NCI-H345 treated with DMSO at 0.1 percent for 48 hours (cell line): ENCODE results near the gene CEACAM8.
"Not testable (repeated sequence)": the region's sequence is repeated elsewhere in the genome, so short reads cannot be mapped to it uniquely, and the experiment has no call there.

ENCODE experiments used
- DNase-seq: peaks from one replicate; lab custom pipeline; 2025; ENCODE audit not compliant: unreplicated experiment; lab: John Stamatoyannopoulos, UW

Gene CEACAM8

DNA sequence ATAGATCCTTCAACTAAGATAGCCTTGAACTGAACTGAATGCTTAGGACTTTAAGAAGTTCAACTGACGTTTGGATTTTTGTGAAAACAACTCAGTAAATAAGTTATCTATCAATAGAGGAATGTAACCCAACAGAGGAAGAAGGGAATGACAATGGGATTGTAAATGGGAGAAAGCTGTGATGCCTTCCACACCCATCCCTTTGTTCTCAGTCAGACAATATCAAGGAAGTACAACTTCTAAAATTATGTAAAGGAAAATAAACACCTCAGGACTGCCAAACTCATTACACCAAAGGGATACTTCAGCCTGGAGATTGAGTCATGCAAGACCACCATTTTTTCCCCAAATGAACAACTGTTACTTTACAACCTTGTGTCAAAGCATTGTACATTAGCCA lies 21.1 kb downstream of the CEACAM8 start:
- no peak for DNase-seq

DNA sequence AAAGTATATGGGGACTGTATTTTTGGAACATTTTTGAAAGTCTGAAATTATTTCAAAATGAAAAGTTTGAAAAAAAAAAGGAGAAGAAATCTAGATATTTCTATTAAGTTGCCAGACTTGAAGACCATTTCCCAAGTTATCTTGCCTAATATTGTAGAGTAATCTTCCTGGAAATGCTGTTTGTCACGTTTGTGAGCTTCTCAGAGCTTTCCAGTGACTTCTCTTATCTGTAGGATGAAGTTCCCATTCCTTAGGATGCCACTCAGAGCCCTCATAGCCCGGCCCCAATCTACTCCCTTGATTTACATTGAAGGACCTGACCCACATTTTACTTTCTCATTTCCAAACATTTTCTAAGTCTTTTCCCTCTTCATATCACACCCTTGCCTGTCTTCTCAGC lies 23.6 kb downstream of the CEACAM8 start:
- DNase-seq, result no peak

DNA sequence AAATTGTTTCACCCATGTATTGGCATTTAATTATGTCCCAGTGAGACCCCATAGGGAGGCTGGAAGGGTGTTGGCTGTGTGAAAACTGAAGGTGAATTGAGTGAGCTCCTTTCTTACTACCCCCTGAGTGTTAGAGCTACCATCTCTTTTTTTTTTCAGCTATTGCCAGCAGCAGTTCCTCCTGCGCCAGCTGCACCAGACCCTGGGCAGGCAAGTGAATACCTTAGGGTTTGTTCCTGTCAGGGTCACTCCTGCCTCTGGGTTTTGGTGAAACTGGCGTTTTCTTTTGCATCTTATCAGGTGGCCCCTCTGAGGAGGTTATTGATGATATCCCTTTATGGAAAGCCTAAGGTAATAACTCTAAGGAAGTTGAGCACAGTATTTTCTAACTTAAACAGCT lies 25.5 kb downstream of the CEACAM8 start:
- DNase-seq, result no peak

DNA sequence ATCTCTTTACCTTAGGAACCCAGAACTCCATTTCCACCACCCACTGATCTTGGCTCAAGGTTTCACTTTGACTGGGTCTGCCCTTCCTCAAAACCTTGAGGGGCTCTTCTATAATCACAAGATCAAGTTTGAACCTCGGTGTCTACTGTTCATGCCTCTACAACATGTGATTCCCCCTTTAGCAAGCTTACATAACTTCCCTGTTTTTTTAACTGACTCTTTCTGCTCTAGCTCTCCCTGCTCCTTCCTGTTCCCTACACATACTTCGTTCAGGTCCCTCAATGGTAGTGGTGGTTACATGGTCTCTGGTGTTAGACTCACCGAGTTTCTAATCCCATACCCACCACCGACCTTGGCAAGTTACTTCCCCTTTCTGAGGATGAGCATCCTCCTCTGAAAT lies 26.7 kb downstream of the CEACAM8 start:
- DNase-seq, result no peak

DNA sequence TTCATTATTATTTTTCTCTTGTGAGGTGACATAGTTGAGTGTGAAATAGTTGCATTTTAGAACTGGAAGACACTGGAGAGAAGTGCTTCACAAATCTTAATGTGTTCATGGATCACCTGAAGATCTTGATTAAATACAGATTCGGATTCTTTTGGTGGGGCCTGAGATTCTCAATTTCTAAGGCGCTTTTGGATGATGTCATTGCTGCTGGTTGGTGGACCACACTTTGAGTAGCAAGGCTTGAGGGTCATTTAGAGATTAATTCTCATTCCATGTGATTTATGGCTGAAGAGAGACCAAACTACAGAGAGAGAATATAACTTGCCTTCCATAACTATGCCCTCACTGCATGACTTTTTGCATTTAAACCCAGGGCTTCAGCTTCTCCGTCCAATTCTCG lies 27.2 kb downstream of the CEACAM8 start:
- no peak for DNase-seq

DNA sequence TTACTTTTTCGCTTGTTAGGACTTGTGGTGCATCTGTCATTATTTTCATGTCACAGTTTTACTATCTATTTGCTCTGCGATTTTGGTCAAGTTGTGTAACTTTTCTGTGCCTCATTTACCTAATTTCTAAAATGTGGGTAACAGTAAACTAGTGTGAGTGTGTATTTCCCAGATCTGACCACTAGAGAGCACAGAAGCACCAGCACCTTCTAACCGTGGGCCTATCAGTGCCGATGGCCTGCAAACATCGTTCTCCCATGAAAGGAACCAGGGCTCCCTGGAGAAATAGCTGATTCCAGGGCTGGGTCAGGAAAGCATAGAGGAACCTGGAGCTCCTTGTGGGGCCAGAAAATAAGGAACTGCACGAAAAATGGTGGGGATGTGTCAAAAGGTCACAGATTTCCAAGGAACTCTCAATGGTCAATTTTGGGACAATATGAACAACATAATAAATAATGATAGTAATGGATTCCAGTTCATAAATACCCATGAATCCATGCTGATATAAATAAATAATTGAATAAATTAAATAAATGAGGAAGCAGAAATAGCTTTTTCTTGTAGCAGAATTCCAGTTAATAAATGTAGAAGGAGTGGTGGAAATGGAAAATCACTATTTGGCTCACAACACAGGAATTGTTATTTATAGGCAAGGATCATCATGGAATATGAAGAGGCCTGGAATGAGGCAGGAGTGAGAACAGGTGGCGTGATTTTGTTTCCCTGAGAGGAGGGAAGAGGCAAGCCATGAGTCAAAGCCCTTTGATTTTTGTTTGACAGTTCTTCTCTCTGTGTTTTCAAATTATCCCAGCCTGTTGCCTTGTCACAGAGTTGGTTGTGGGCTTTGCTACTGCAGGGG lies 31.1 kb downstream of the CEACAM8 start:
- DNase-seq, result peak; percentile 7

DNA sequence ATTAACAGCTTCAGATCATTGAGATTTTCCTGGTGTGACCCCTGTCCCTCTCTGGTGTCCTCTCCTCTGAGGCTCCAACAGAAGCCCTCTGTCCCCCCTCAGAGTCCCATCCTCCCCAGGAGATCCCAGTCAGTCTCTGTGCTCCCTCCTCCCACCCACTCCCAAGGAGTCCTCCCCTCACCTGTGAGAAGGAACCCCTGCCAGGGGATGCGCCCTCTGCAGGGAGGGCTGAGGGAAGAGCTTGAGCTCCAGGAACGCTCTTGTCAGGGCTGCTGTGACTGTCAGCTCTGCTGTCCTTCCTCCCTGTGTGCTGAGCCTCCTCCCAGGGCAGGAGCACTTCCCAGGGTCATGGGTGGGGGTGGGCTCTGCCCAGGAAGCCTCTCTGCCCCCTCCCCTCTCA lies 33.2 kb downstream of the CEACAM8 start:
- DNase-seq, result no peak

DNA sequence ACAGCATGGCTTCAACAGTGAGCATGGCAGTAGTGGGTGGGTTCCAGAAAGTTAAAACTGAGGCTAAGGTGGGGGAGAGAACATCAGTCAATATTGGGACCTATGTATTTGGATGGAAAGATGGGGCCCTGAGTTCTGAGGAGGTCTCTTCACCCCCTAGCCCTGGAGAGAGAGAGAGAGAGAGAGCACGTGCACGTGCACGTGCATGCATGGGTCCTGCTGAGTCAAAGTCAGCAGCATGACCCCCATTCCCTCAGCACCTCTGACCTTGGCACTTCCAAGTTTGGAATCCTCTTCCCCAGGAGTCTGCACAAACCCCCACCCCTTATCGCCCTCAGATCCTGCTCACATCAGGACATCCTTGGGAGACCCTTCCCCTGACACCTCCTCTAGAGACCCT lies 34.0 kb downstream of the CEACAM8 start:
- DNase-seq, result no peak

DNA sequence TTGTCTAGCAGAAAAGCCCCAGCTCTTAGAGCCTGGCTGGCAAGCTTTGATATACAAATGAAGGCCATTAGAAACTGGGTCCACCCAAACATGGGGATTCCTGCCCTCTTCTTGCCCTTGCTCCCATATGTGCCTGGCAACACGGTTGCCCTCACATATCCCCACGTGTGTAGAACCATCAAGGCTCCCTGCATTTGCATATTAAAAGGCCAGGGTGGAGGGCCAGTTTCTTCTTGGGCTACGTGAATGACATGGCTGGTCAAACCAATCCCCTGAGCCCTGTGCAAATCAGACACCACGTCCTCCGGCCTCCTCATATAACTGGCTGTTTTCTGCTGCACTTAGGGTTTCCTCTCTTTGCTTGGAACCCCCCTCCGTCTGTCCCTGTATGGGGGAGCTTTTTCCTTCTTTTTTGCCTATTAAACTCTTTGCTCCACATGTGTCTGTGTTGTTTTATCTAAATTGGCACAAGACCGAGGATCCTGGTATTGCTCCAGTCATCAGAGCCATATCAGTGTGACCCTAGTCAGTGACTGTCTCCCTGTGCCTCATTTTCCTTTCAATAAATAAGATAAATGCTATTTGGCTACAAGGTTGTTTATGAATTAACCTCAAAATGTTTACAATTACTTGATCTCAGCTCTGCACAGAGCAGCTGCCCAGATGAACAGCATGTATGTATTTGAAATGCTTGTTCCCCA lies 36.1 kb downstream of the CEACAM8 start:
- no peak for DNase-seq

DNA sequence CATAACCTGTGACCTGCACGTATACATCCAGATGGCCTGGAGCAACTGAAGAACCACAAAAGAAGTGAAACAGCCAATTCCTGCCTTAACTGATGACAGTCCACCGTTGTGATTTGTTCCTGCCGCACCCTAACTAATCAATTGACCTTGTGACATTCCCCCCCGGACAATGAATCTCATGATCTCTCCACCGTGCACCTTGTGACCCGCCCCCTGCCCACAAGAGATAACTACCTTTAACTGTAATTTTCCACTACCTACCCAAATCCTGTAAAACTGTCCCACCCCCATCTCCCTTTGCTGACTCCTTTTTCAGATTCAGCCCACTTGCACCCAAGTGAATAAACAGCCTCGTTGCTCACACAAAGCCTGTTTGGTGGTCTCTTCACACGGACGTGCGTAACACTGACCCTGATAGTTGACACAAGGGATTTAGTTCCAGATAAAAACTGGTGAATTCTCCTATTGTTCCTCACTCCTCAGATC lies 37.3 kb downstream of the CEACAM8 start:
- DNase-seq, result not testable (repeated sequence)

DNA sequence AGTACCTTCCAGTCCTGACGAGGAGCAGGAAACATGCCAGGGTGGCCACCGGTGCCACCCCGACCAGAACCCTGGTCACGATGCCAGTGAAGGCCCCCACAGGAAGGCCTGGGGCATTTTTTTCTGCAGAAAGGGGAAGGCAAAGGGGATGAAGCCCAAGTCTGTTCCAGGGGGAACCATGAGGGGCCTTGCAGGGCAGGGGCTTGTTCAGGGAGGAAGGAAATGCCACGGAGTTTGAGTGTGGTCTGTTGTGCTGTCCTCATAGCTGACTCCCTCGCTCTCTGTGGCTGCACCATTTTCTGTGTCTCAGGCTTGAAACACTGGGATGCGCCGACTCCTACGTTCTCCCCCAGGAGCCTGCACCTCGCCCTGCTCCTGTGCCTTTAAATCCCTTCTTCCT lies 38.9 kb downstream of the CEACAM8 start:
- DNase-seq, result no peak

DNA sequence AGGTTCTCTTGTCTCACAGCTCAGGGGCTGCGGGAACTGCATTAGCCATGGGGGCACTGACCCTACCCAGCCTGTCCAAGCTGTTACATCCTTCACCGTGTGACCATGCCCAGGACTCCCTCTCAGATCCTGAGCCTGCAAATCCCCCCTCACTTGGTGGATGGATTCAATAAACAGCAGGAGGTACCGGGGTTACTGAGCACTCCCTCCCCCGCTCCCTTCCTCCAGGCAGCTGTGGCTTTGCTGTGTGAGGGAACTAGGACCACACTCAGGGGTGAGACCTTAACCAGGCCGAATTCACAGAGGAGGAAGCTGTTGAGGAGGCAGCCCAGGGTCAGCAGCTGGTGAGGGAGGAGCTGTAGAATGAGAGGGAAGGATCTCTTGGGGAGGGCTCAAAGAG lies 39.4 kb downstream of the CEACAM8 start:
- DNase-seq, result no peak

DNA sequence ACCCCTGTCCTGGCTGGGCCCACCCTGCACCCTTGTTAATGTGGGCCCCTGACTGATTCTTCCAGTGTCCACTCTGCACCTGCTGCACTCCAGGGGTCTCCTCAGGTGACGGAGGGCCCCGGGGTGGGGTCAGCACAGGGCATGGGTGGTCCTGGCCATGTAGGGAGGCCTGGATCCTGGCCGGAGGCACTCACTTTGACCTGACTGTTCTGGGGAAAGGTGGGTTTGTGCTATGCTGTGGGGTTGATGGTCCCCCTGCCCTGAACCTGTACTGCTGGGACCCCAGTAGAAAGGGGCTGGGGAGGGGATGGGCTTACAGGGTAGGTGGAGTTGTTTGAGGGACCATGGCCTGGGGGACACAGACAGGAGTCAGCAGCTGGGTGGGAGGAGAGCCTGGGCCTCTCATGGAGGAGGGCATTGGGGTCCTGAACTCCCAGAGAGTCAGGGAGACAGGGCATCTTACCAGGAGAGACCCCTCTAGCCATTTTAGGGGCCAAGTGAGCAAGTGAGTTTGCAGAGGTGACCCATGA lies 40.6 kb downstream of the CEACAM8 start:
- DNase-seq, result no peak

DNA sequence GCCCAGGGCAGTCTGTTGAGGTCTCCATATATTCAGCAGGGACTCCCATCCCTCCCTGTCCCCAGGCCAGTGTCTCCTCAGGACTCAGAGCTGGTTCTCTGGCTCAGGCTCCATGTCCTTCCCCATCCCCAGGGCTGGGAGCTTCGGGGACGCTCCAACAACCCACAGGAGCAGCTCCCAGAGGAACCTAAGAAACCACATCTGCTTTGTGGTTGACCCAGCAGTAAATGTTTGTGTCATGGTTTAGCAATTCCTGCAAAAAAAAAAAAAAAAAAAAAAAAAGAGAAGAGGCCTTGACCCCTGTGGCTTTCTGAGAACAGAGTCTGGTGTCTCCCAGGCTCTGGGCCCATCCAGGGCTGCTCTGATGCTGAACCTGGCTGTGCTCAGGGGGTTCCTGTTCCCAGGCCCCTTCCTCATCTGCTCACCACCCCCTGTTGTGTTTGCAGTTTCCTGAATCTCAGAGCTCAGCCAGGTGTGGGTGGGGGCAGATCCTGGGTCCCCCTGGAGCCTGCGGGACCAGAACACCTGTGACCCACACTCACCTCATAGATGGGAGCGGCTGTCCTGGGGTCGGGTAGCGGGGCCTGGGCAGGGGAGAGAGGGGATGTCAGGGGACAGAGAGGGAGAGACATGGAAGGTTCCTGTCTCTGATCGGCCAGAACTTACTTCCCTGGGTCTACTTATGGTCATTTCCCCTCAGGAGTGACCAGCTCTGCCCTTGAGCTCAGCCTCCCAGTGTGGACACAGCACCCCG lies 41.3 kb downstream of the CEACAM8 start:
- no peak for DNase-seq

DNA sequence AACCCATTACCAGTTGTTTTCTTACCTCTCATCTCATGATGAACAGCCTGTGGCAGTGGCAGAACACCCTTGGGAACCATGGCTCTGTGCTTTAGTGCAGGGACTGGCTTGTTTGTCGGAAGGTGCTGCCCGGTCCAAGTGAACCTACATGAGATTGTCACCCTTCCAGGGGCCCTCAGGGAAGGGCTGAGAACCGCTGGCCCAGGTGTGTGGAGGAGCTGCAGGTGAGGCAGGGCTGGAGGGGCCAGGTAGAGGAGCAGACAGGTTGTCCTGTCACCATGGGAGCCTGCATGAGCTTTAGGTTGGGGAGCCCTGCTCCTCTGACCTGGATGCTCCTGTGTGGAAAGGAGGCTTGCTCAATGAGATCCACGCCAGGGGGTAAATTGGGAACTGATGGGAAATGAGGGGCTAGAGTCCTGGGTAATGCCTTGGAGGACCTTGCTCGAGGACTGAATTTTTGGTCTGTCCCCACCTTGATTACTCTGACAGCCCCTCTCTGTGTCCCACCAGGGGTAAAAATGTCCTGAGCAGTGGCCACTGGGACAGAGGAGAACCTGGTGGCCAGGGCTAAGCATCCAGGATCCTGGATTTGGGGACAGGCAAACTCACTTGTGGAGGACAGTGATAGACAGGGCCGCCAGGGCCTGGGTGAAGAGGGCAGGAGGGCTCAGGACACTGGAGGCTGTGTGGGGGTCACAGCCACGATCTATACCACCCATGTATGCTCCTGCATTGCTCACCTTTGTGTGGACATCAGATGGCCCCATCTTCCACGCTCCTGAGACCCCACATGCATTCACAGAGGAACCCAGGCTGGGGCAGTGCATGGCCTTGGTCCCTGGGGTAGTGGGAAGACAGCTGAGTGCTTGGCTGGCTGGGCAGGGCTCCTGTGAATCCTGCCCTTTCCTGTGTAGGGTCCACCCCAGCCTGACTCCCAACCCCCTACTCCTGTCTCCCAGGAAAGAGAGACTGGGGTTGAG lies 42.3 kb downstream of the CEACAM8 start:
- DNase-seq, result no peak

DNA sequence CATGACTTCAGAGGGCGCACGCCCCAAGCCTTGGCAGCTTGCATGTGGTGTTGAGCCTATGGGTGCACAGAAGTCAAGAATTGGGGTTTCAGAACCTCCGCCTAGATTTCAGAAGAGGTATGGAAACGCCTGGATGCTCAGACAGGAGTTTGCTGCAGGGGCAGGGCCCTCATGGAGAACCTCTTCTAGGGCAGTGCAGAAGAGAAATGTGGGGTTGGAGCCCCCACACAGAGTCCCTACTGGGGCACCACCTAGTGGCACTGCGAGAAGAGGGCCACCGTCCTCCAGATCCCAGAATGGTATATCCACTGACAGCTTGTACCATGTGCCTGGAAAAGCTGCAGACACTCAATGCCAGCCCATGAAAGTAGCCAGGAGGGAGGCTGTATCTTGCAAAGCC lies 44.2 kb downstream of the CEACAM8 start:
- DNase-seq, result not testable (repeated sequence)

DNA sequence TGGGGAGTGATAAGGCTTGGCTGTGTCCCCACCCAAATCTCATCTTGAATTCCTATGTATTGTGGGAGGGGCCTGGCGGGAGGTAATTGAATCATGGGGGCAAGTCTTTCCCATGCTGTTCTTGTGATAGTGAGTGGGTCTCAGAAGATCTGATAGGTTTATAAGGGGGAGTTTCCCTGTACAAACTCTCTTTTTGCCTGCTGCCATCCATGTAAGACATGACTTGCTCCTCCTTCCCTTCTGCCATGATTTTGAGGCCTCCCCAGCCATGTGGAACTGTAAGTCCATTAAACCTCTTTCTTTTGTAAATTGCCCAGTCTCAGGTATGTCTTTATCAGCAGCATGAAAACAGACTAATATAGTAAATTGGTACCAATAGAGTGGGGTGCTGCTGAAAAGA lies 45.7 kb downstream of the CEACAM8 start:
- DNase-seq, result not testable (repeated sequence)

DNA sequence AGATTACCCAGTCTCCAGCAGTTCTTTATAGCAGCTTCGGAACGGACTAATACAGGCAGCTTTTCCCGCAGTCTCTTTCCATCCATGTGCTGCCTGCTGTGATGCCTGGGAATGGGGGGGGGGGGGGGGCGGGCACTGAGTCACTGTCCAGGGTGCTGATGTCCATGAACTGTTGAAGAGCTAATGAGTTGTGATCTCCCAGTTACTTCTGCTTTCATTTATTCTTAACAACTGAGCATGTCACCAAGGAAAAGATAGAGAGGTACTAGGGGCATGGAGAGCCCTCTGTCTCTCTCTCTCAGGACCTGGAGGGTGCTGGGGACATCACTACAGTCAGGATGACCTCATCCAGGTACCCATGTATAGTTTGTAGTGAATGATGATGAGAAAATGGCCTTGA lies 46.2 kb downstream of the CEACAM8 start:
- no peak for DNase-seq

DNA sequence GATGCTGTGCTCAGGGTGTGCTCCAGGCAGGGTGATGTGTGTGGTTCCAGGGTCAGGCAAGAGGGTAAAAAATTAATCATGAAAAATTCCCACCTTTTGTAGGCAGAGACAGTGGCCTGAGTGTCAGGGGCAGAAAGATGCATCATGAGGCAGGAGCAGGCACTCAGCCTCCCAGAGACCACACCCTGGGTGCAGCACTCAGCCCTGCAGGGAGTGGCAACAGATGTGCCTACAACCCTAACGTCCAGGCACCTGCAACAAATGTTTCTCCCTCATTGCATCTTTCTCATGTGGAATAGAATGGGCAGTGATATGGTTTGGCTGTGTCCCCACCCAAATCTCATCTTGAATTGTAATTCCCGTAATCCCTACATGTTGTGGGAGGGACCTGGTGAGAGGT lies 46.8 kb downstream of the CEACAM8 start:
- DNase-seq, result no peak

DNA sequence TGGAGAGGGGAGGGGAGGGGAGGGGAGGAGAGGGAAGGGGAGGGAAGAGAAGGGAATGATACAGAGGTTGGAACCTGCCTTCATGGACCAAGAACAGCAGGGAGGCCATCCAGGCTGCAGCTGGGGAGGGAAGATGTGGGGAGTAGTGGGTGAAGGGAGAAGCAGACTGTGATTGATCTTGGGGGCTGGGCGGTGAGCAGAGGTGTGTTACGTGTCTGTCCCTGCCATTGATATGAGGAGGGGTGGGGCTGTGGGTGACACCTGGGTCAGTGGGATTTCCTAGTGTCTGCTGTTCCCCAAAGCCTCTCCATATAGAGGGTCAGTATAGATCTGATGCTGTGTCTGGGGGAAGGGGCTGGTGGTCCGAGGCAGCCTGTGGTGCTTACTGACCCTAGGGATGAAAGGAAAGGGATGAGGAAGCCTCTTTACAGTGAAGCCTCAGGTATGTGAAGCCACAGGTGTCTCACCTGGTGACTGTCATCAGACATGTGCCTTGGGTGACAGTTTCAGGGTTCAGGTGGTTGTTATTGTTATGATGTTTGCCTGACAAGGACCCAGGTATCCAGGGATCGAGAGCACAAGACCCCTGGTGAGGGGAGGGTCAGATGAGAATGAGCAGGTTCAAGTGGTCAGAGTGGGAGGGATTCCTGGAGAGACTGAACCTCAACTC lies 47.8 kb downstream of the CEACAM8 start:
- no peak for DNase-seq
